Neural cell (in vitro differentiated cells): ENCODE results near the gene RABEPK.

Source experiments
- CTCF ChIP-seq: fragments of 450-650 bp; IDR thresholded peaks from 2 replicates; pipeline ENCODE4 v1.5.1; 2014; ENCODE audit warnings: antibody characterized with exemption, mild to moderate bottlenecking, moderate library complexity; ENCODE audit not compliant: poor library complexity, severe bottlenecking
- EP300 ChIP-seq: fragments of 450-650 bp; conservative IDR thresholded peaks from 2 replicates; pipeline ENCODE4 v1.6.1; 2014; ENCODE audit warnings: antibody characterized with exemption, mild to moderate bottlenecking, moderate library complexity; ENCODE audit not compliant: poor library complexity, severe bottlenecking
- EZH2 ChIP-seq: fragments of 200-600, 300-800 bp; shearing (Covaris generic), sonication (generic); IDR thresholded peaks from 2 replicates; pipeline ENCODE4 v1.6.1; 2014; ENCODE audit warnings: antibody characterized with exemption, low read length, borderline replicate concordance, mild to moderate bottlenecking; ENCODE audit not compliant: insufficient read depth, poor library complexity, severe bottlenecking
- MXI1 ChIP-seq: fragments of 450-650 bp; conservative IDR thresholded peaks from 2 replicates; pipeline ENCODE4 v1.6.1; 2014; ENCODE audit warnings: antibody characterized with exemption, mild to moderate bottlenecking; ENCODE audit not compliant: poor library complexity, severe bottlenecking
- POLR2AphosphoS5 ChIP-seq: IDR thresholded peaks from 2 replicates; pipeline ENCODE4 v1.6.1; 2012
- RAD21 ChIP-seq: fragments of 450-650 bp; conservative IDR thresholded peaks from 2 replicates; pipeline ENCODE4 v1.6.1; 2014; ENCODE audit warnings: antibody characterized with exemption, mild to moderate bottlenecking, moderate library complexity
- REST ChIP-seq: IDR thresholded peaks from 2 replicates; pipeline ENCODE4 v1.6.1; 2012; ENCODE audit warnings: borderline replicate concordance
- SMC3 ChIP-seq: fragments of 450-650 bp; conservative IDR thresholded peaks from 2 replicates; pipeline ENCODE4 v1.6.1; 2014; ENCODE audit warnings: antibody characterized with exemption, mild to moderate bottlenecking, moderate library complexity; ENCODE audit not compliant: poor library complexity
- TAF1 ChIP-seq: IDR thresholded peaks from 2 replicates; pipeline ENCODE4 v1.6.1; 2012; ENCODE audit warnings: low read depth

- TF ChIP-seq POLR2AphosphoS5 (no peak), CTCF (no peak), TAF1 (no peak), EZH2 (no peak), REST (no peak), SMC3 (no peak), RAD21 (no peak), MXI1 (no peak), EP300 (no peak)
These were observed 58.6 kb downstream of the RABEPK start for GRCh38 chr9:125258832-125259534.
